Endothelial cell (in vitro differentiated cells): Measurements from ENCODE around the gene SUB1. TPM values are rescaled to one million over a fixed set of nuclear protein-coding genes. Genes with fewer than 3 reads are reported as not detected.

Experiments used
- DNase-seq: peaks from one replicate; pipeline ENCODE4 v3.0.0; 2021; ENCODE audit warnings: low spot score
- H3K27ac Mint-ChIP-seq: one replicate; pipeline ENCODE4 v1.8.0; 2021; ENCODE audit warnings: mixed read lengths, inconsistent platforms; ENCODE audit not compliant: unreplicated experiment
- H3K27me3 Mint-ChIP-seq: one replicate; pipeline ENCODE4 v1.8.0; 2021; ENCODE audit warnings: mild to moderate bottlenecking, moderate library complexity, mixed read lengths, inconsistent platforms; ENCODE audit not compliant: unreplicated experiment
- H3K36me3 Mint-ChIP-seq: one replicate; pipeline ENCODE4 v1.8.0; 2021; ENCODE audit warnings: mild to moderate bottlenecking, low read depth, mixed read lengths, inconsistent platforms; ENCODE audit not compliant: unreplicated experiment
- H3K4me1 Mint-ChIP-seq: one replicate; pipeline ENCODE4 v1.8.0; 2021; ENCODE audit warnings: mild to moderate bottlenecking, mixed read lengths, inconsistent platforms; ENCODE audit not compliant: unreplicated experiment
- H3K4me3 Mint-ChIP-seq: one replicate; pipeline ENCODE4 v1.8.0; 2021; ENCODE audit warnings: mild to moderate bottlenecking, mixed read lengths, inconsistent platforms; ENCODE audit not compliant: unreplicated experiment
- H3K9me3 Mint-ChIP-seq: one replicate; pipeline ENCODE4 v1.8.0; 2021; ENCODE audit warnings: mixed read lengths, inconsistent platforms; ENCODE audit not compliant: unreplicated experiment
- total RNA-seq: library from RNA; stranded (reverse); fragmentation: NEBNext Ultra II Directional; extraction: Animal tissue kit (Norgen Biotek cat#: 25700); gene quantifications from one replicate; pipeline ENCODE4 v1.2.1, GENCODE V29; 2021; ENCODE audit not compliant: unreplicated experiment
- TF ChIP-seq, protein P1 (sequence below): fragments of 200-600 bp; sonication (generic); IDR thresholded peaks from one replicate; pipeline ENCODE4 v1.5.0; 2021; ENCODE audit warnings: antibody characterized with exemption; ENCODE audit not compliant: unreplicated experiment

SUB1 gene
- total RNA-seq, 1 donor from 2014 or later: 294 TPM

DNA sequence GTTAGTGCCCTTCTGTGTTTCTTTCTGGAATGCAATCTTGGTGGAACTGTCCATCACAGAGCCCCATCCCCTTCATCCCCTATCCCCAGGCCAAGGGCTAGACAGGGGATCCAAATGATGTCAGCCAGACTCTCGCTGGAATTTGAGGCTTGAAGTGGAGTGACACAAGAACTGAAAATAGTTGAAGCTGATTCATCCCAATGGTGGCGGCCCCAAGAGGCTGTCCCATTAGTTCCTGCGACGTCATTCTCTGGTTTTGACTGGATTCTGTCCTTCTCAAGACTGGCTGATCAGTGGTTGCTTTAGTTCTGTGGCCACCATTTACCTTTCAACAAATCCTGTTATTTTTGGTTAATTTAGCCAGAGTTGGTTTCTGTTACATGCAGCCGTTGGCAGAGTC, 59.9 kb downstream of the SUB1 start:
- no peaks in the 10 kb centered on the region for H3K4me1 Mint-ChIP-seq
- no peak for DNase-seq

GRCh38 chr5:32646061-32646969, 61.0 kb downstream of the SUB1 start:
- Mint-ChIP-seq H3K9me3 (no peaks in the 10 kb centered on the region), H3K4me3 (no peak overlapping the region), H3K27me3 (no peaks in the 10 kb centered on the region), H3K36me3 (peaks cover 3% of the 10 kb centered on the region), H3K27ac (no peak overlapping the region), H3K4me1 (no peaks in the 10 kb centered on the region)
- TF ChIP-seq, protein P1, sequence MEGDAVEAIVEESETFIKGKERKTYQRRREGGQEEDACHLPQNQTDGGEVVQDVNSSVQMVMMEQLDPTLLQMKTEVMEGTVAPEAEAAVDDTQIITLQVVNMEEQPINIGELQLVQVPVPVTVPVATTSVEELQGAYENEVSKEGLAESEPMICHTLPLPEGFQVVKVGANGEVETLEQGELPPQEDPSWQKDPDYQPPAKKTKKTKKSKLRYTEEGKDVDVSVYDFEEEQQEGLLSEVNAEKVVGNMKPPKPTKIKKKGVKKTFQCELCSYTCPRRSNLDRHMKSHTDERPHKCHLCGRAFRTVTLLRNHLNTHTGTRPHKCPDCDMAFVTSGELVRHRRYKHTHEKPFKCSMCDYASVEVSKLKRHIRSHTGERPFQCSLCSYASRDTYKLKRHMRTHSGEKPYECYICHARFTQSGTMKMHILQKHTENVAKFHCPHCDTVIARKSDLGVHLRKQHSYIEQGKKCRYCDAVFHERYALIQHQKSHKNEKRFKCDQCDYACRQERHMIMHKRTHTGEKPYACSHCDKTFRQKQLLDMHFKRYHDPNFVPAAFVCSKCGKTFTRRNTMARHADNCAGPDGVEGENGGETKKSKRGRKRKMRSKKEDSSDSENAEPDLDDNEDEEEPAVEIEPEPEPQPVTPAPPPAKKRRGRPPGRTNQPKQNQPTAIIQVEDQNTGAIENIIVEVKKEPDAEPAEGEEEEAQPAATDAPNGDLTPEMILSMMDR: no peak
- DNase-seq: no peak

More for the DNA sequence above, 59.9 kb downstream of the SUB1 start:
- Mint-ChIP-seq H3K36me3 (peaks cover 6% of the 10 kb centered on the region), H3K27me3 (no peaks in the 10 kb centered on the region), H3K4me3 (no peak overlapping the region), H3K27ac (no peak overlapping the region), H3K9me3 (no peaks in the 10 kb centered on the region)
- TF ChIP-seq, protein P1: no peak

DNA sequence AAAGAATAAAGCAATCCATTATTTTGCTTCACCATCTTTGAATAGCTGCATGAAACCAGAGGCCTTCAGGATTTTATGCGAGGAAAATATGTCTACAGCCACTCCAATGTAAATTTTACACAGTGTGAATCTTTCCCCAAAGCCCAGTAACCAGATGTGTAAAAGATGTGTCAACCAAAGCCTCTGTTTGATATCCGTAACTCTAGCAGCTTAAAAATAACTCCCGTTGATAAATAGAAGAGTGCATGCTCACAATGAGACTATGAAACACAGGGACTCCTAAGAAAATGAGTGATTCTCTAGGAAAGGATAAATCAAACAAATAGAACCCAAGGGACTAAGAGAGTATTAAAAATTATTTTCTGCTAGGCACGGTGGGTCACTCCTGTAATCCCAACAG, 65.7 kb downstream of the SUB1 start:
- Mint-ChIP-seq H3K27ac (no peak overlapping the region), H3K27me3 (no peaks in the 10 kb centered on the region), H3K9me3 (peaks cover 8% of the 10 kb centered on the region), H3K4me1 (no peaks in the 10 kb centered on the region), H3K36me3 (peaks cover 17% of the 10 kb centered on the region), H3K4me3 (no peak overlapping the region)
- TF ChIP-seq, protein P1: no peak
- no peak for DNase-seq

GRCh38 chr5:32651638-32652037, 66.3 kb downstream of the SUB1 start:
- TF ChIP-seq, protein P1: no peak
- H3K4me1 Mint-ChIP-seq: no peaks in the 10 kb centered on the region
- H3K4me3 Mint-ChIP-seq: no peak overlapping the region
- H3K9me3 Mint-ChIP-seq: peaks cover 12% of the 10 kb centered on the region
- H3K27me3 Mint-ChIP-seq: no peaks in the 10 kb centered on the region
- H3K27ac Mint-ChIP-seq: no peak overlapping the region
- DNase-seq: no peak
- peaks cover 20% of the 10 kb centered on the region for H3K36me3 Mint-ChIP-seq

Other genes starting within 250 kb of the SUB1 start
- 72.9 TPM for gene ZFR, start 140.8 kb upstream of the SUB1 start, total RNA-seq
- 73.3 TPM for gene NPR3, start 125.8 kb downstream of the SUB1 start, total RNA-seq